GM12864 (cell line): ENCODE measurements around the gene AMBP.

Experiments used
- DNase-seq: peaks from one replicate; pipeline ENCODE4 v3.0.0-alpha.2; 2011; ENCODE audit warnings: low read depth
- H3K4me3 ChIP-seq: 2 replicates; pipeline ENCODE4 v1.5.1; 2011; ENCODE audit warnings: mild to moderate bottlenecking, low read depth, low read length, control low read depth
- TF ChIP-seq, protein P1 (sequence below): IDR thresholded peaks from 2 replicates; pipeline ENCODE4 v1.5.1; 2011; ENCODE audit warnings: low read depth, mild to moderate bottlenecking, moderate library complexity, low read length, control low read depth, inconsistent platforms; ENCODE audit errors: missing control alignments

AMBP gene

DNA sequence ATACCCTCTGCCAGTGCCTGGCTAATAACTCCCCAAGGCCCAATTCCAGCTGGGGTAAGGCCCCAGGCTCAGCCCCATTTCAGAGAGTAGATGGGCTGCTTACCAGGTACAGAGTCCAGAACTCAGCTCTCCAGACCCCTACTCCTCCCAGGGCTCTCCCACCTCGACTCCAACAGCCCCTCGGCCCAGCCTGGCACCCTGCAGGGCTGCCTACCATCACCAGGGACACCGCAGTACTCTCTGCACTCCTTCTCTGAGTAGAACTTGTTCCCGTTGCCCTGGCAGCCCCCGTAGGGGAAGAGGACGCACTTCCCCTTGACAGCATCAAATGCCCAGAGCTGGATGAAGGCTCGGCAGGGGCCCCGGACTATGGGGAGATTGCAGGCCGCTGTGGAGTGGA lies 17.4 kb downstream of the AMBP start:
- TF ChIP-seq, protein P1, sequence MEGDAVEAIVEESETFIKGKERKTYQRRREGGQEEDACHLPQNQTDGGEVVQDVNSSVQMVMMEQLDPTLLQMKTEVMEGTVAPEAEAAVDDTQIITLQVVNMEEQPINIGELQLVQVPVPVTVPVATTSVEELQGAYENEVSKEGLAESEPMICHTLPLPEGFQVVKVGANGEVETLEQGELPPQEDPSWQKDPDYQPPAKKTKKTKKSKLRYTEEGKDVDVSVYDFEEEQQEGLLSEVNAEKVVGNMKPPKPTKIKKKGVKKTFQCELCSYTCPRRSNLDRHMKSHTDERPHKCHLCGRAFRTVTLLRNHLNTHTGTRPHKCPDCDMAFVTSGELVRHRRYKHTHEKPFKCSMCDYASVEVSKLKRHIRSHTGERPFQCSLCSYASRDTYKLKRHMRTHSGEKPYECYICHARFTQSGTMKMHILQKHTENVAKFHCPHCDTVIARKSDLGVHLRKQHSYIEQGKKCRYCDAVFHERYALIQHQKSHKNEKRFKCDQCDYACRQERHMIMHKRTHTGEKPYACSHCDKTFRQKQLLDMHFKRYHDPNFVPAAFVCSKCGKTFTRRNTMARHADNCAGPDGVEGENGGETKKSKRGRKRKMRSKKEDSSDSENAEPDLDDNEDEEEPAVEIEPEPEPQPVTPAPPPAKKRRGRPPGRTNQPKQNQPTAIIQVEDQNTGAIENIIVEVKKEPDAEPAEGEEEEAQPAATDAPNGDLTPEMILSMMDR, result no peak
- no peak for DNase-seq
- H3K4me3 ChIP-seq, result no peak overlapping the region

- H3K4me3 ChIP-seq, result no peak overlapping the region
- DNase-seq, result no peak
- TF ChIP-seq, protein P1, result no peak
These were observed 18.0 kb downstream of the AMBP start for GRCh38 chr9:114060070-114060469.

DNA sequence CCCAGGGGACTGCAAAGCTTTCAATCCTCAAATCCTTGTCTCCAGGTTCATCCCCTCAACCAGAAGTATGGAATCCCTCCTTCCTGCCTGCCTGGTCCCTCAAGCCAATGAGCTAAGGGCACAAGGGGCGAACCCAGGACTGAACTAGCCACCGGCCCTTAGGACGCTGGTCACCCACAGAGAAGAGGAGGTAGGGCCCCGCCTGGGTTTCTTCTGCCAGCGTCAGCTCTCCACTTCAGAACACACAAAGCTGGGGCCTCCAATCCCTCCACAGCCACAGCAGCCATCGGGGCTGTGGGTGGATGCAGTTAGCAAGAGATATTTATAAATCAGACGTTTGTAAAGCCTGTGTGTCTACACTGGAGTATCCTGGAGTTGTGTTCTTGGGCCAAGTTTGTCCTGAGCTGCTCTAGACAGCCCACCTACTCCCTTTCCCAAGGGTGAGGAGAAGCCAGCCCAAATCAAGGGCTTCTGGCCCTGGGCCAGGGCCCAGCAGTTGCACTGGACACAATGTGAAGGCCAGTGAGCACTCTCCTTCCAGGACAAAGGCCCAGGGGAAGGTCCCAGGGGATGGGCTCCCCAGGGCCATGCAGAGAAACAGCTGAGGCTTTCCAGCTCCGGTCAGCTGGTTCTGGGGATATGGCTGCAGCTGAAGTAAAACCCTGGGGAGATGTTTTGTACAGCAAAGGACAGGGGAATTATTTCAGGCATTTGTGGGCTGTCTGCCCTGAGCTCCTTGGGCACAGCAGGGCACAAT lies 18.9 kb downstream of the AMBP start:
- H3K4me3 ChIP-seq, result no peak overlapping the region
- no peak for DNase-seq

GRCh38 chr9:114058688-114059046 lies 19.4 kb downstream of the AMBP start:
- no peak for DNase-seq
- H3K4me3 ChIP-seq, result no peak overlapping the region
- TF ChIP-seq, protein P1, result no peak

More for the DNA sequence above, 18.9 kb downstream of the AMBP start:
- TF ChIP-seq, protein P1, result no peak

- TF ChIP-seq, protein P1, result no peak
- H3K4me3 ChIP-seq, result no peak overlapping the region
These were observed 20.8 kb downstream of the AMBP start for GRCh38 chr9:114057161-114057885.

GRCh38 chr9:114056527-114056926 lies 21.6 kb downstream of the AMBP start:
- no peak for DNase-seq
- no peak overlapping the region for H3K4me3 ChIP-seq
- TF ChIP-seq, protein P1, result no peak

More at GRCh38 chr9:114057161-114057885, 20.8 kb downstream of the AMBP start:
- DNase-seq, result no peak
